Head of caudate nucleus (tissue), 42 donors: ENCODE results near the gene MAB21L4.

ENCODE experiments used
- DNase-seq, 42 donors: peaks; one replicate each; pipeline versions ENCODE4 v3.0.0 to v3.0.0-alpha.2; 2020 to 2021; ENCODE audit warnings: mixed read lengths in 7 of 42
- intact Hi-C: fragments of 100-400 bp; cut with DNase I; formaldehyde crosslinking; loops from one replicate; pipeline ENCODE4 v1.15.0; 2022

The MAB21L4 gene

GRCh38 chr2:240873805-240874714, 21.9 kb downstream of the MAB21L4 start:
- intact Hi-C loops, result no loop called here
- no peak for DNase-seq

GRCh38 chr2:240873098-240873788, 22.7 kb downstream of the MAB21L4 start:
- no peak for DNase-seq
- intact Hi-C loops, result no loop called here

GRCh38 chr2:240872317-240873097, 23.4 kb downstream of the MAB21L4 start:
- intact Hi-C loops, result no loop called here
- no peak for DNase-seq

- DNase-seq, result no peak
- intact Hi-C loops, result no loop called here
Observed at GRCh38 chr2:240871071-240871958, 24.6 kb downstream of the MAB21L4 start.

GRCh38 chr2:240869956-240870875, 25.7 kb downstream of the MAB21L4 start:
- DNase-seq, result peak in 1 of 42 donors; percentile 12
- intact Hi-C loops, result no loop called here

GRCh38 chr2:240869109-240869955, 26.6 kb downstream of the MAB21L4 start:
- DNase-seq, result peak in 1 of 42 donors; percentile 20
- intact Hi-C loops, result no loop called here

- peak in 1 of 42 donors; percentile 7 for DNase-seq
- intact Hi-C loops, result no loop called here
Observed at GRCh38 chr2:240868286-240869108, 27.5 kb downstream of the MAB21L4 start, which contains the start of gene AGXT. AGXT (plus strand) TSS chr2:240868824; CDS start chr2:240868866, 42 bp downstream.

- intact Hi-C loops, result no loop called here
- DNase-seq, result no peak
Observed at GRCh38 chr2:240865391-240865790, 30.6 kb downstream of the MAB21L4 start.

- intact Hi-C loops, result no loop called here
- DNase-seq, result no peak
Observed at GRCh38 chr2:240864475-240864874, 31.5 kb downstream of the MAB21L4 start.

- intact Hi-C loops, result no loop called here
- DNase-seq, result no peak
Observed at GRCh38 chr2:240861547-240861946, 34.4 kb downstream of the MAB21L4 start.

GRCh38 chr2:240858871-240859270, 37.1 kb downstream of the MAB21L4 start:
- no peak for DNase-seq
- intact Hi-C loops, result no loop called here

- DNase-seq, result no peak
- intact Hi-C loops, result no loop called here
Observed at GRCh38 chr2:240858321-240858720, 37.6 kb downstream of the MAB21L4 start.

- intact Hi-C loops, result no loop called here
- peak in 2 of 42 donors; percentile 13 to 37 for DNase-seq
Observed at GRCh38 chr2:240857039-240858008, 38.6 kb downstream of the MAB21L4 start.

- peak in 2 of 42 donors; percentile 23 to 30 for DNase-seq
- intact Hi-C loops, result no loop called here
Observed at GRCh38 chr2:240856151-240856980, 39.6 kb downstream of the MAB21L4 start.
